Testis (tissue), 2 donors: ENCODE measurements around the gene LRFN4.

Experiments
- CTCF ChIP-seq, 3 experiments: fragments of 450-650 bp in 2 of 3; fragments of 200-600 bp in 1 of 3; sonication (generic) in 1 of 3; IDR thresholded peaks; one replicate each; pipeline ENCODE4 v1.5.1; 2016 to 2019; ENCODE audit warnings: antibody characterized with exemption in 3 of 3, mild to moderate bottlenecking in 2 of 3, moderate library complexity in 1 of 3
- POLR2A ChIP-seq: fragments of 450-650 bp; IDR thresholded peaks from one replicate; pipeline ENCODE4 v1.6.1; 2017; ENCODE audit warnings: antibody characterized with exemption, mild to moderate bottlenecking, moderate library complexity

GRCh38 chr11:66842501-66842895, 14.4 kb upstream of the LRFN4 start:
- no peak for TF ChIP-seq POLR2A
- TF ChIP-seq CTCF (IDR thresholded peaks at IDR 0.05): no peak
